Naive thymus-derived CD8-positive, alpha-beta T cell (primary cell): ENCODE data around the gene IL1R1. TPM values are rescaled to one million over a fixed set of nuclear protein-coding genes. Genes with fewer than 3 reads are reported as not detected.
"Not testable (repeated sequence)": the region's sequence is repeated elsewhere in the genome, so short reads cannot be mapped to it uniquely, and the experiment has no call there.

Experiments used
- ATAC-seq, 2 donors: fragments of 150-1000 bp; cut with Tn5 transposase in 1 of 2; sonication (Bioruptor Pico), chemical (Tn5 transposase) in 1 of 2; 1 replicate in 1 of 2; 2 replicates in 1 of 2; pipeline ENCODE4 v1.10.0; 2021; ENCODE audit warnings: mild to moderate bottlenecking in 2 of 2, moderate library complexity in 2 of 2
- POLR2A ChIA-PET: fragments of 350-600 bp; sonication (Branson Sonifier 250); formaldehyde crosslinking; loops from one replicate; lab custom pipeline; 2021; ENCODE audit warnings: antibody characterized with exemption; lab: Charles Lee
- DNase-seq, 10 donors: peaks; one replicate each; pipeline versions ENCODE4 v3.0.0 to v3.0.0-alpha.2; 2020 to 2022
- H3K27ac Mint-ChIP-seq, 10 donors: one replicate each; pipeline ENCODE4 v1.8.0; 2020 to 2022; ENCODE audit warnings: mild to moderate bottlenecking in 10 of 10, mixed read lengths in 10 of 10, moderate library complexity in 4 of 10, inconsistent platforms in 1 of 10
- H3K27me3 Mint-ChIP-seq, 5 donors: one replicate each; pipeline ENCODE4 v1.8.0; 2021 to 2022; ENCODE audit warnings: mixed read lengths in 5 of 5
- H3K36me3 Mint-ChIP-seq, 3 donors: one replicate each; pipeline ENCODE4 v1.8.0; 2020 to 2022; ENCODE audit warnings: mixed read lengths in 3 of 3, mild to moderate bottlenecking in 2 of 3, inconsistent platforms in 1 of 3
- H3K4me1 Mint-ChIP-seq, 4 donors: one replicate each; pipeline ENCODE4 v1.8.0; 2021 to 2022; ENCODE audit warnings: mixed read lengths in 4 of 4
- H3K4me3 Mint-ChIP-seq, 10 donors: one replicate each; pipeline ENCODE4 v1.8.0; 2020 to 2022; ENCODE audit warnings: mild to moderate bottlenecking in 10 of 10, mixed read lengths in 10 of 10, moderate library complexity in 6 of 10, inconsistent platforms in 1 of 10
- H3K9me3 Mint-ChIP-seq, 9 donors: one replicate each; pipeline ENCODE4 v1.8.0; 2020 to 2022; ENCODE audit warnings: mixed read lengths in 9 of 9, mild to moderate bottlenecking in 3 of 9, inconsistent platforms in 1 of 9, moderate library complexity in 1 of 9
- polyA plus RNA-seq, 3 donors: library from polyadenylated mRNA; unstranded; fragments of 300-500 nt; fragmentation: Illumina TruSeq; gene quantifications; one replicate each; pipeline ENCODE4 v1.2.3, GENCODE V29; 2021
- total RNA-seq, 8 experiments: library from RNA in 2 of 8; stranded (reverse) in 2 of 8; gene quantifications; one replicate each; pipeline ENCODE4 v1.2.3 and lab custom pipeline; 2021 to 2026

IL1R1 gene
- total and polyA plus RNA-seq, 5 experiments from 2014 or later, result 0.29 TPM; not detected in 4

DNA sequence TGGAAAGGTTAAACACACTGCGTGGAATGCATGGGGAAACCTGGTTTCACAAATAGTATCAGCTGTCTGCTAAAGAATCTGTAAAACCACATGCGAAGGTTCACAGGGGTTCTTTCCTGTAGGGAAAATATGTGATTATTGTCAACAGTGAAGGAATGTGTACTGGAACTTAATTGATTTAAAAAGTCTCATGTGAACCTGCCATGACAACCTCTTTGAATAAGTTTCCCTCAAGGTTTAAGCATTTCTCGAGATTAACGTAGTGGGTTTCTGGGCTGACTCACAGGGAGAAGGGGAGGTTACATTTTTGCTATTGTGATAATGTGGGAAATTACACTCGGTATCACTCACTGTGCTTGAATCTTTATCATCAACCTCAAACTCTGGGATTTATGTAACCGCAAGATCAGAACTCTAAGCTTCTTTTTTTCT lies 28.2 kb upstream of the IL1R1 start:
- H3K36me3 Mint-ChIP-seq, result peaks cover 0 to 2% (median 0%) of the 10 kb centered on the region in 3 donors
- DNase-seq, result no peak
- no peak overlapping the region for H3K4me3 Mint-ChIP-seq
- no peak for ATAC-seq
- H3K27me3 Mint-ChIP-seq, result peaks cover 0 to 7% (median 2%) of the 10 kb centered on the region in 5 donors
- no peaks in the 10 kb centered on the region for H3K9me3 Mint-ChIP-seq
- POLR2A ChIA-PET, result no interaction called here
- H3K4me1 Mint-ChIP-seq, result no peaks in the 10 kb centered on the region
- no peak overlapping the region for H3K27ac Mint-ChIP-seq

DNA sequence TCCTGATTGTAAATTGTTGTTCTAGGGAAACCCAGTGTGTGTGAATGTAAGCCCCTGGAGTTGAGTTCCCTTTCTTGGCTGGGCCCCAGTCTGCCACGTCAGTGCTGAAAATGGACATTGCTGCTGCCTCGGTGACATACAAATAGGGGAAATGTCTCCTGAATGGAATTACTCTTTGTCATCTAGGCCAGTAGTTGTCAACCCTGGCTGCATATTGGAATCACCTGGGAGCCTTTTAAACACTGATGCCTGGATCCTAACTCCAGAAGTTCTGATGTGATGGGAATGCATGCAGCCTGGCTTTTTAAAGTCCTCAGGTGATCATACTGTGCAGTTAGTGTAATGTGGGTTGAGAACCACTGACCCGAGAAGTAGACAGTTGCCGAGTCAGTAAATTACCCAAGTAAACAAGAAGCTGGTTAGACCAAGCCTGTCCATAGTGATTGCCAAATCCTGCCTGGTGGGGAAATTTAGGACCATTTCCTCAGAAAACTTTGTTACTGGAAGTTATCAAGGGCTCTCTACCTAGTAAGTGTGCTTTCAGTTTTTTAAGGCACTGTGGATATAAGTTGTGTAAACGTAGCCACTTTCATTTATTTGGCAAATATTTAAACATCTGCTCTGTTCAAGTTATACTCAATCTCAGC lies 27.6 kb upstream of the IL1R1 start:
- no peak overlapping the region for H3K4me3 Mint-ChIP-seq
- DNase-seq, result no peak
- H3K9me3 Mint-ChIP-seq, result no peaks in the 10 kb centered on the region
- peaks cover 0 to 9% (median under 1%) of the 10 kb centered on the region in 5 donors for H3K27me3 Mint-ChIP-seq
- no peak overlapping the region for H3K27ac Mint-ChIP-seq
- no peak for ATAC-seq
- no peaks in the 10 kb centered on the region for H3K4me1 Mint-ChIP-seq
- peaks cover 0 to 2% (median 0%) of the 10 kb centered on the region in 3 donors for H3K36me3 Mint-ChIP-seq
- POLR2A ChIA-PET, result no interaction called here

DNA sequence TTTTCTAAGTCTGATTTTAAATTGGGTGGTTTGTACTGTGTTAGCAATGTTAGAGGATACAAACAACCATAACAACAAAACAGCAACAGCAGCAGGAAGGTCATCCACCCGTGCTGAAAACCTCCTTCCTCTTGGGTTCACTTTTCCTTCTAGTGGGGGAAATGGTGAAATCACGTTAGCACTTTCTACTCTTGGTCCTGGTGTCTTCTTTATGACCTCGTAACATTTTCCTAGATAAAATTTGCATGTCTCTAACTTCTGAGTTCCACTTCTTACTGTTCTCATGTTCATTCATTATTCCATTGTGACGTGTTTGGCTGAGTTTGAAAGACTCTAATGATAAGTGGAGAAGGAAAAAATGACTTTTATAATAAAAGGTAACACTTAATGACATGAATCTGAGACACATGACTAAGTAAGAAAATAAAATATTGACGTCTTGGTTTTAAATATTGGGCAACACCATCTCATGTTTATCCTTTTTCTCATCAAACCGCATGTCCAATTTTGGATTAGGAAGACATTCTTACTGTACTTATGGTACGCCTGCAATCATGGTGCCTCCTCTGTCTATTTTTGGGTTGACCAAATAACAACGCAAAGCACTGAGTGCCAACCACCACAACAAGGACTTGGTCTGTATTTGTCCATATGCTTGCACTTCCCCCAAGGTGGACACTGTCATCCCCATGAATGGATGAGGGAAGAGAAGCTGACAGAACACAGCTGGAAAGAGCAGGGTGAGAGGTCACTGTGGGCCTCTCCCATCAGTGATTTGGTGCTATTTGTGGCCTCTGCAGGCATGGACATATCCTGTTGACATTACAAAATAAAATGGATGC lies 25.7 kb upstream of the IL1R1 start:
- H3K27ac Mint-ChIP-seq, result no peak overlapping the region
- H3K4me1 Mint-ChIP-seq, result peaks cover 0 to 1% (median 0%) of the 10 kb centered on the region in 4 donors
- peaks cover 0 to 17% (median 2%) of the 10 kb centered on the region in 5 donors for H3K27me3 Mint-ChIP-seq
- no peak overlapping the region for H3K4me3 Mint-ChIP-seq
- POLR2A ChIA-PET, result no interaction called here
- no peaks in the 10 kb centered on the region for H3K9me3 Mint-ChIP-seq
- H3K36me3 Mint-ChIP-seq, result peaks cover 0 to 2% (median 0%) of the 10 kb centered on the region in 3 donors
- ATAC-seq, result no peak
- DNase-seq, result no peak

DNA sequence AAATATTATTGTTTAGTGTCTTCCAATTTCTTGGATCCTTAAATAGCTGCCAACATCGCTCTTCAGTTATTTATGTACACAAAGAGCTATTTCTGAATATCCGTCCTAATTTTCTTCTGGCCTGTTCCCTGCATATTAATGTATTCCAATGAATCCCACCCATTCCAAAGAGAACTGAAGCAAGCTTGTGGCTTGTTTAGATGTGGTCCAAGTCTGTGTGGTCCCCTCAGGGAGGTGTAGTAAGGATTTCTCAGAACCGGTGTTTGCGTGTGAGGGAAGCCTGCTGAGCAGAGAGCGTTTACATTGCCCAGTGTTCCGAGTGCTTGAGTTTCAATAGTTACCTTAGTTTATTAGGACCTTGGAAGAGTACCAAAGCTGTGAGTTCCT lies 25.1 kb upstream of the IL1R1 start:
- Mint-ChIP-seq H3K36me3 (peaks cover 0 to 2% (median 0%) of the 10 kb centered on the region in 3 donors), H3K27me3 (peaks cover 0 to 17% (median 2%) of the 10 kb centered on the region in 5 donors), H3K4me1 (peaks cover 0 to 1% (median 0%) of the 10 kb centered on the region in 4 donors), H3K27ac (no peak overlapping the region), H3K4me3 (no peak overlapping the region), H3K9me3 (no peaks in the 10 kb centered on the region)
- DNase-seq, result no peak
- no peak for ATAC-seq
- POLR2A ChIA-PET, result no interaction called here

DNA sequence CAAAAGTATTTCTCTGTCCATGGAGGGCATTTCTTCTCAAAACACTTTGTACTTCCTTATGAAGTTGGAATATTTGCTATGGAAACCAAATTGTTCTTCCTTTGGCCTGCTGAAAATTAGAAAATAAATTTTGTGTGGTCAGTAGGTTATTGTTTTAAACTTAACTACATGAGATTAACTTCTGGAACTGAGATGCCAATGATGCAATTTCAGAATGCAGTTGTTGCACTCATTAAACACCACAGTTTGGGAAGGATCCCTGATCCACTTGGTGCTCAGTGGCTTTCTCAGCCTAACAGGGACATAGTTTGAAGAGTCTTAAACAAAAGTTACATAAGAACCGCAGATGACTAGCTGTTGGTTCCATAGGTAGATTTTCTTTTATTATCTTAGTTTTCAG lies 23.3 kb upstream of the IL1R1 start:
- H3K36me3 Mint-ChIP-seq, result peaks cover 0 to 2% (median 0%) of the 10 kb centered on the region in 3 donors
- ATAC-seq (no peak), DNase-seq (no peak)
- no peak overlapping the region for H3K27ac Mint-ChIP-seq
- no peak overlapping the region for H3K4me3 Mint-ChIP-seq
- no peaks in the 10 kb centered on the region for H3K9me3 Mint-ChIP-seq
- peaks cover 0 to 17% (median 3%) of the 10 kb centered on the region in 5 donors for H3K27me3 Mint-ChIP-seq
- POLR2A ChIA-PET, result no interaction called here
- H3K4me1 Mint-ChIP-seq, result peaks cover 0 to 1% (median 0%) of the 10 kb centered on the region in 4 donors

DNA sequence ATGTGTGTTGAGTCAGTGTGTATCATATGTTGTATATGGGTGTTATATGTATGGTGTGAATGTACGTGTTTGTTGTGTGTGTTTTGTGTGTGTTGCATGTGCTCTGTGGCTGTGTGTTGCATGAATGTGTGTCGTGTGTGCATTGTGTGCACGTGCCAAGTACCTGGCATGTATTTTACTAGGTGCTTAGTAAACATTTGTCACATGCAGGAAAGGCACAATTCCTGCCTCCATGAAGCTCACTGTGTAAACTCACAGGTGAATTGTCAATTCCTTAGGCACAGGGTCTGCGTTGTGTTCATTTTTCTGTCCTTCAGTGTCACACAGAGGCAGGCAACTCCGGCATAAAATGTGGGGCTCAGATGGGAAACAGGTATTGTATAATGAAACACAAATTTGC lies 22.3 kb upstream of the IL1R1 start:
- H3K36me3 Mint-ChIP-seq, result peaks cover 0 to 2% (median 0%) of the 10 kb centered on the region in 3 donors
- no peak overlapping the region for H3K4me3 Mint-ChIP-seq
- ATAC-seq (no peak), DNase-seq (no peak)
- POLR2A ChIA-PET, result no interaction called here
- no peaks in the 10 kb centered on the region for H3K9me3 Mint-ChIP-seq
- peaks cover 0 to 16% (median 3%) of the 10 kb centered on the region in 5 donors for H3K27me3 Mint-ChIP-seq
- H3K4me1 Mint-ChIP-seq, result peaks cover 0 to 1% (median 0%) of the 10 kb centered on the region in 4 donors
- H3K27ac Mint-ChIP-seq, result peak overlapping the region in 1 of 10 donors; percentile 64

DNA sequence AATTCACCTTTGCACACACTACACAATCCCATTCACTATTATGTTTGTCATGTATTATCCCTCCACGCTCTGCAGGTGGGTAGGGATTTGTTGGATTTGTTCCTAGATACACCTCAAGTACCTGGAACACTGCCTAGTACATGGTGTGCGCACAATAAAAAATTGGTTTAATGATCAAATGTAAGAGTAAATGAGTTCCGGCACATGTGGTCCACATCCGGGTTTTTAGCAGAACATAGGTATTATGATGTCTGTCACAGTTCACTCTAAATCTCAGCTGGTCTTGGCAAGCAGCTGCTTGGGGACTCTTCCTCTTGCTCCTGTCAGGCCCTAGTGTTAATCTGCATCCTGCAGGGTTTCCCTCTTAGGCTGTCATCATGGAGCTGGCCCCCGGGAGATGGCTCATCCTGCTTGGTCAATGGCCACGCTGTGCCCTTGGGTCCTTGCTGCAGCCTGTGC lies 21.8 kb upstream of the IL1R1 start:
- H3K4me3 Mint-ChIP-seq, result no peak overlapping the region
- DNase-seq (no peak), ATAC-seq (no peak)
- H3K4me1 Mint-ChIP-seq, result peaks cover 0 to 2% (median under 1%) of the 10 kb centered on the region in 4 donors
- no peaks in the 10 kb centered on the region for H3K9me3 Mint-ChIP-seq
- POLR2A ChIA-PET, result no interaction called here
- H3K36me3 Mint-ChIP-seq, result peaks cover 0 to 2% (median 0%) of the 10 kb centered on the region in 3 donors
- H3K27ac Mint-ChIP-seq, result no peak overlapping the region
- H3K27me3 Mint-ChIP-seq, result peaks cover 0 to 11% (median 3%) of the 10 kb centered on the region in 5 donors

DNA sequence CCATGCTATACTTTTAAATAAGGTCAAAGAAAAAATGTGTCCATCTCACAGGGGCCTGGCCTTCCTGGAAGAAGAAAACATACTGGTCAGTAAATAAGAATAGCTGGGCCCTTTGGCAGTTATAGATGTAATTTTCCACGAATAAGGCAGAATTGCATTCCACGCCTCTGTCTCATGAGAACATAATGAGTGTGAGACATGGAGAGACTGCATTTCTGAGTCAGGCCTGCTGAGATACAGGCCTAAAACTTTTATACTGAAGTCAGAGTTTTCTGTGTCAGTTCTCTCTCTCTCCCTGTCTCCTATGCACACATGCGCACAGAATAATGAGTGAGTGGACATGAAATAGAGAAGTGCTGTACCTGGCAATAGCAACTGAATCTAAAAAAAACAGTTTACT lies 20.4 kb upstream of the IL1R1 start:
- Mint-ChIP-seq H3K4me3 (no peak overlapping the region), H3K4me1 (peaks cover 0 to 6% (median 2%) of the 10 kb centered on the region in 4 donors), H3K36me3 (peaks cover 0 to 2% (median 0%) of the 10 kb centered on the region in 3 donors), H3K27ac (no peak overlapping the region), H3K9me3 (no peaks in the 10 kb centered on the region), H3K27me3 (peaks cover 0 to 10% (median 3%) of the 10 kb centered on the region in 5 donors)
- POLR2A ChIA-PET, result no interaction called here
- ATAC-seq (no peak), DNase-seq (no peak)

DNA sequence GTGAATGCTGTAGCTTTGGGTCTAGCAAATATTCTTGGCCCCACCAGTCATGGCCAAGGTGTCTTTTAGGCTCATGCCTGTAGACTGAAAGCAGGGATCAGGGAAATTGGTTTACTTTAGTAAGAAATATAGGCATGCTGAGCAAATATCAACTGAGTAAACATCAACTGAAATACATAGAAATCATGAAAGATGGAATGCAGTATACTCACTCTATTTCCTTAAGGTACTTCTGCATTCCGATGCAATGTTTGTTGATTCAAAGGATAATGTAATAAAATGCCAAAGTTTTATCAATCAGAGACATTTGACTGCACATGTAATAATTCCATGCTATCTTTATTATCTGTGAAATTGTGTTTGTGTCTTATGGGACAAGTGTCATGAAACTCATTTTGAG lies 19.6 kb upstream of the IL1R1 start:
- Mint-ChIP-seq H3K4me3 (no peak overlapping the region), H3K27me3 (peaks cover 0 to 10% (median 3%) of the 10 kb centered on the region in 5 donors), H3K4me1 (peaks cover 0 to 6% (median 2%) of the 10 kb centered on the region in 4 donors), H3K27ac (no peak overlapping the region), H3K9me3 (no peaks in the 10 kb centered on the region), H3K36me3 (peaks cover 0 to 2% (median 0%) of the 10 kb centered on the region in 3 donors)
- no peak for ATAC-seq
- DNase-seq, result no peak
- POLR2A ChIA-PET, result no interaction called here

DNA sequence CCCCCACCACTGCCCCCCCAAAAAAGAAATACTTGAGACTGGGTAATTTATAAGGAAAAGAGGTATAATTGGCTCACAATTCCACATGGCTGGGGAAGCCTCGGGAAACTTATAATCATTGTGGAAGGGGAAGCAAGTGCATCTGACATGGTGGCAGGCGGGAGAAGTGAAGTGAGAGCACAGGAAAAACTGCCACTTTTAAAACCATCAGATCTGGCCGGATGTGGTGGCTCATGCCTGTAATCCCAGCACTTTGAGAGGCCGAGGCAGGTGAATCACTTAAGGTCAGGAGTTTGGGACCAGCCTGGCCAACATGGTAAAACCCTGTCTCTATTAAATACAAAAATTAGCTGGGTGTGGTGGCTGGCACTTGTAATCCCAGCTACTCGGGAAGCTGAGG lies 18.1 kb upstream of the IL1R1 start:
- DNase-seq, H3K27ac Mint-ChIP-seq, ATAC-seq, H3K4me1 Mint-ChIP-seq, POLR2A ChIA-PET, H3K36me3 Mint-ChIP-seq, H3K9me3 Mint-ChIP-seq, H3K4me3 Mint-ChIP-seq: not testable (repeated sequence)
- peaks cover 0 to 10% (median 3%) of the 10 kb centered on the region in 5 donors for H3K27me3 Mint-ChIP-seq

DNA sequence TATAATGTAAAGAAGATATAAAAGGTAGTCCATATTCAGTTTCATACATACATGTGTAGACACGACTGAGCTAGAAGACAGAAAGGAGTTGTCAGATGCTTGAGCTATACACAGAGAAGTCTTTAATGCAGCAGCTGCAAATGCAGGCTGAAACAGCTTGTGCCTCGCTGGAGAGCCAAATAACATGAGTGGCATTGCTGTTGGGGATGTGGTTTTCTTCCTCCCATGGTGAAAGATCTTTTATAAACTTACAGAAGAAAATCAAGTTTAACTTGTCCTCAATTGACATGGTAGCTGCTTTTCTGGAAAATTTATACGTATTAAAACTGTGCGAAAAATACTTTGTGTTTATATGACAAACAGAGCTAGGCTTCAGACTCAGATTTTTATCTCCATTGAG lies 16.4 kb upstream of the IL1R1 start:
- peaks cover 0 to 6% (median 3%) of the 10 kb centered on the region in 9 donors for H3K9me3 Mint-ChIP-seq
- no peak overlapping the region for H3K4me3 Mint-ChIP-seq
- ATAC-seq (no peak), DNase-seq (no peak)
- H3K27ac Mint-ChIP-seq, result peak overlapping the region in 1 of 10 donors; percentile 10
- POLR2A ChIA-PET, result no interaction called here
- H3K36me3 Mint-ChIP-seq, result peaks cover 0 to 4% (median 2%) of the 10 kb centered on the region in 3 donors
- H3K4me1 Mint-ChIP-seq, result peaks cover 0 to 6% (median 2%) of the 10 kb centered on the region in 4 donors
- H3K27me3 Mint-ChIP-seq, result peaks cover 0 to 7% (median 3%) of the 10 kb centered on the region in 5 donors

DNA sequence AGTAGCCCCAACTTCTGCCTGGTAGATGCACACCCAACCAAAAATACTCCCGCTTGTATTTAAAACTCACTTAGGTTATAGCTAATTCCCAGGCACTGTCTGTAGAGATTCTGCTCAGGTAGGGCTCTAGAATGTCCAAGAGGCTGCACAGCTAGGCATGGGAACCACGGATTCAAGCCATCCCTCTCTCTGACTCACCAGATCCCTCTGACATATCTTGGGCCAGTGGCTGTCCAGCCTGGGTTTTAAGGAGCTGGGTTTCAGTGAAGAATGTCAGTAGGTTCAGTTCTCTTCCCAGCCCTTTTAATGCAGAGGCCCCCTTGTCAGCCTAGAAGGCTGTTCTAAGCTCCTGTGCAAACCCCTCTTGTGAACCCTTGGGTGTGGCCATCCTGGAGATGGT lies 15.9 kb upstream of the IL1R1 start:
- Mint-ChIP-seq H3K27ac (peak overlapping the region in 1 of 10 donors; percentile 10), H3K9me3 (peaks cover 0 to 11% (median 8%) of the 10 kb centered on the region in 9 donors), H3K27me3 (peaks cover 0 to 6% (median 2%) of the 10 kb centered on the region in 5 donors), H3K36me3 (peaks cover 0 to 7% (median 4%) of the 10 kb centered on the region in 3 donors), H3K4me3 (no peak overlapping the region), H3K4me1 (peaks cover 0 to 6% (median 2%) of the 10 kb centered on the region in 4 donors)
- POLR2A ChIA-PET, result no interaction called here
- DNase-seq (no peak), ATAC-seq (no peak)

DNA sequence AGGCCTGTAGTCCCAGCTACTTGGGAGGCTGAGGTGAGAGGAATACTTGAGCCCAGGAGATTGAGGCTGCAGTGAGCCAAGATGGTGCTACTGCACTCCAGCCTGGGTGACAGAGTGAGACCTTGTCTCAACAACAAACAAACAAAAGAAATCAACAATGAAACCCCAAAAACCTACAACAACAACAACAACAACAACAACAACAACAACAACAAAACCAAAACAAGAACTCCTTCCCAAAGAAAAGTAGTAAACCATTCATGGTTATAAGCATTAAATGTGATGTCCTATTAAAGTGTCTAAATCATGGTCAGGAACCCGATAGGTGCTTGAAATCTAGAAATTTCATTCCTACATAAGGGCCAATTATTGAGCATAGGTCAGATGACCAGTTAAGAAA lies 13.5 kb upstream of the IL1R1 start:
- peaks cover 0 to 6% (median 2%) of the 10 kb centered on the region in 4 donors for H3K4me1 Mint-ChIP-seq
- ATAC-seq (no peak), DNase-seq (no peak)
- H3K36me3 Mint-ChIP-seq, result peaks cover 0 to 8% (median 4%) of the 10 kb centered on the region in 3 donors
- H3K27ac Mint-ChIP-seq, result no peak overlapping the region
- POLR2A ChIA-PET, result no interaction called here
- peaks cover 0 to 8% (median 0%) of the 10 kb centered on the region in 5 donors for H3K27me3 Mint-ChIP-seq
- no peak overlapping the region for H3K4me3 Mint-ChIP-seq
- peaks cover 0 to 20% (median 12%) of the 10 kb centered on the region in 9 donors for H3K9me3 Mint-ChIP-seq
